Measurements from ENCODE around the gene COMMD8.

The COMMD8 gene

DNA sequence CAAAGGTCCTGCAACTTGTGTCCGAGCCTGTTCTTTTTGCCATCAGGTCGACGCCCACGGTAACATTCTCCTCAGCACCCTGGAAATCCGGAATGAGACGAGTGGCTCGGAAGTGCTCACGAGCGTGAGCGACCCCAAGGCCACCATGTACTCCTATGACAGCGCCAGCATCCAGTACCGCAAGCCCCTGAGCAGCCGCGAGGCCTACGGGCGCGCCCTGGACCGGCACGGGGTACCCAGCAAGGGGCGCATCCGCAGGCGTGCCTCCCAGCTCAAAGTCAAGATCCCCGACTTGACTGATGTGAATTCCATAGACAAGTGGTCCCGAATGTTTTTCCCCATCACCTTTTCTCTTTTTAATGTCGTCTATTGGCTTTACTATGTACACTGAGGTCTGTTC, 37.9 kb downstream of the COMMD8 start:
- H4K20me1 ChIP-seq (ENCODE audit: insufficient read depth, low read length) = no peaks in the 10 kb centered on the region
- no peak overlapping the region for H3K4me3 ChIP-seq (ENCODE audit: low read length)
- H3K79me2 ChIP-seq (ENCODE audit: low read length) = no peaks in the 10 kb centered on the region
- H3K27me3 ChIP-seq (replicated peaks; ENCODE audit: insufficient read depth, low read length) = no peaks in the 10 kb centered on the region
- H3K9me3 ChIP-seq (replicated peaks; ENCODE audit: insufficient read depth, low read length) = no peaks in the 10 kb centered on the region
- no peak for DNase-seq
- H3F3A ChIP-seq (ENCODE audit: insufficient read depth, low read length) = no peaks in the 10 kb centered on the region
- no peaks in the 10 kb centered on the region for H3K36me3 ChIP-seq (replicated peaks; ENCODE audit: insufficient read depth, low read length)
- no peaks in the 10 kb centered on the region for H3K4me1 ChIP-seq (ENCODE audit: low read length)
- H3K9ac ChIP-seq (ENCODE audit: low read length) = no peak overlapping the region
- H3K9me2 ChIP-seq (replicated peaks; ENCODE audit: insufficient read depth, low read length) = no peaks in the 10 kb centered on the region
- H3K4me2 ChIP-seq (ENCODE audit: low read depth, low read length) = no peak overlapping the region
- no peak overlapping the region for H3K27ac ChIP-seq (ENCODE audit: low read length)
- TF ChIP-seq EZH2 (optimal IDR thresholded peaks at IDR 0.05; ENCODE audit: low read depth, low read length) = no peak
- no peak for TF ChIP-seq EZH2phosphoT487 (IDR thresholded peaks at IDR 0.05; ENCODE audit: low read length)
- TF ChIP-seq, protein P1, sequence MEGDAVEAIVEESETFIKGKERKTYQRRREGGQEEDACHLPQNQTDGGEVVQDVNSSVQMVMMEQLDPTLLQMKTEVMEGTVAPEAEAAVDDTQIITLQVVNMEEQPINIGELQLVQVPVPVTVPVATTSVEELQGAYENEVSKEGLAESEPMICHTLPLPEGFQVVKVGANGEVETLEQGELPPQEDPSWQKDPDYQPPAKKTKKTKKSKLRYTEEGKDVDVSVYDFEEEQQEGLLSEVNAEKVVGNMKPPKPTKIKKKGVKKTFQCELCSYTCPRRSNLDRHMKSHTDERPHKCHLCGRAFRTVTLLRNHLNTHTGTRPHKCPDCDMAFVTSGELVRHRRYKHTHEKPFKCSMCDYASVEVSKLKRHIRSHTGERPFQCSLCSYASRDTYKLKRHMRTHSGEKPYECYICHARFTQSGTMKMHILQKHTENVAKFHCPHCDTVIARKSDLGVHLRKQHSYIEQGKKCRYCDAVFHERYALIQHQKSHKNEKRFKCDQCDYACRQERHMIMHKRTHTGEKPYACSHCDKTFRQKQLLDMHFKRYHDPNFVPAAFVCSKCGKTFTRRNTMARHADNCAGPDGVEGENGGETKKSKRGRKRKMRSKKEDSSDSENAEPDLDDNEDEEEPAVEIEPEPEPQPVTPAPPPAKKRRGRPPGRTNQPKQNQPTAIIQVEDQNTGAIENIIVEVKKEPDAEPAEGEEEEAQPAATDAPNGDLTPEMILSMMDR (IDR thresholded peaks at IDR 0.05; ENCODE audit: low read length) = no peak
- no peak overlapping the region for H2AFZ ChIP-seq (ENCODE audit: low read length)

DNA sequence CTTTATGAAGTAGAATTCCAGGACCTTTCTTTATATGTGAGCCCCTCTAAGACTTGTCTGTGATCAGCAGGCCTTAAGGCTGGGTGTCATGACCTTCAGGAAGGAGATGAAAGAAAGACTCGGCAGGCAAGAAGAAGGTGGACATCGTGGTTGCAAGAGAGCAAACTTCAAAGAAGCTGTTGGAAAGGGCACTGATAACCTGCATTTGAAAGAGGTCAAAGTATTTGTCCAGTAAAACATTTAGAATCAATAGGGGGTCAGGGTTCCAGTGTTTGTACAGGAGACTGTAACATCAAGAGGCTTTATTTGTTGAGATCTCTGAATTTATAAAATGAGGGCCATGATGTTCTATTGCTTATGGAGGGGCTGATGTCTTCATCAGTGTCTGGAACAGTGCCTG, 44.2 kb downstream of the COMMD8 start:
- Histone ChIP-seq H3K4me2 (ENCODE audit: low read depth, low read length) (no peak overlapping the region), H3K4me3 (ENCODE audit: low read length) (no peak overlapping the region), H3K27me3 (replicated peaks; ENCODE audit: insufficient read depth, low read length) (no peaks in the 10 kb centered on the region), H3K9me2 (replicated peaks; ENCODE audit: insufficient read depth, low read length) (no peaks in the 10 kb centered on the region), H3K27ac (ENCODE audit: low read length) (no peak overlapping the region), H3K9me3 (replicated peaks; ENCODE audit: insufficient read depth, low read length) (no peaks in the 10 kb centered on the region), H4K20me1 (ENCODE audit: insufficient read depth, low read length) (no peaks in the 10 kb centered on the region), H3F3A (ENCODE audit: insufficient read depth, low read length) (peaks cover 9% of the 10 kb centered on the region), H3K9ac (ENCODE audit: low read length) (no peak overlapping the region), H3K79me2 (ENCODE audit: low read length) (no peaks in the 10 kb centered on the region), H3K36me3 (replicated peaks; ENCODE audit: insufficient read depth, low read length) (no peaks in the 10 kb centered on the region), H3K4me1 (ENCODE audit: low read length) (peaks cover 15% of the 10 kb centered on the region), H2AFZ (ENCODE audit: low read length) (no peak overlapping the region)
- no peak for TF ChIP-seq EZH2 (optimal IDR thresholded peaks at IDR 0.05; ENCODE audit: low read depth, low read length)
- TF ChIP-seq, protein P1 (IDR thresholded peaks at IDR 0.05; ENCODE audit: low read length) = no peak
- TF ChIP-seq EZH2phosphoT487 (IDR thresholded peaks at IDR 0.05; ENCODE audit: low read length) = no peak
- no peak for DNase-seq

DNA sequence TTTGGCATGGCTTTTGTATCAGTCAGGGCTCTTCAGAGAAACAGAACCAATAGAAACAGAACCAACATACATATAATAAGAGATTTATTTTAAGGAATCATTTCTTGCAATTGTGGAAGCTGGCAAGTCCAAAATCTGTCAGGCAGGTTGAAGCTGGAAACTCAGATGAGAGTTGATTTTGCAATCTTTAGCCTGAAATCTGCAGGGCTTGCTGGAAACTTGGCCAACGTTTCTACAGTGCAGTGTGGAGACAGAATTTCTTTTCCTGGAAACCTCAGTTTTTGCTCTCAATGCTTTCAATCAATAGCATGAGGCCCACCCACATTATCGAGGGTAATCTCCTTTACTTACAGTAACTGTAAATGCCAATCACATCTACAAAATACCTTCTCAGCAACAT, 45.4 kb downstream of the COMMD8 start:
- Histone ChIP-seq H3K4me3 (ENCODE audit: low read length) (no peak overlapping the region), H3K79me2 (ENCODE audit: low read length) (no peaks in the 10 kb centered on the region), H3K9me2 (replicated peaks; ENCODE audit: insufficient read depth, low read length) (no peaks in the 10 kb centered on the region), H3K27me3 (replicated peaks; ENCODE audit: insufficient read depth, low read length) (no peaks in the 10 kb centered on the region), H2AFZ (ENCODE audit: low read length) (no peak overlapping the region), H3K4me2 (ENCODE audit: low read depth, low read length) (no peak overlapping the region), H3F3A (ENCODE audit: insufficient read depth, low read length) (peaks cover 9% of the 10 kb centered on the region), H3K36me3 (replicated peaks; ENCODE audit: insufficient read depth, low read length) (no peaks in the 10 kb centered on the region), H3K27ac (ENCODE audit: low read length) (no peak overlapping the region), H4K20me1 (ENCODE audit: insufficient read depth, low read length) (no peaks in the 10 kb centered on the region), H3K9me3 (replicated peaks; ENCODE audit: insufficient read depth, low read length) (no peaks in the 10 kb centered on the region), H3K4me1 (ENCODE audit: low read length) (peaks cover 15% of the 10 kb centered on the region), H3K9ac (ENCODE audit: low read length) (no peak overlapping the region)
- TF ChIP-seq EZH2 (optimal IDR thresholded peaks at IDR 0.05; ENCODE audit: low read depth, low read length) = no peak
- TF ChIP-seq, protein P1 (IDR thresholded peaks at IDR 0.05; ENCODE audit: low read length) = no peak
- no peak for TF ChIP-seq EZH2phosphoT487 (IDR thresholded peaks at IDR 0.05; ENCODE audit: low read length)
- no peak for DNase-seq

All from MM.1S (cell line).